Measurements from ENCODE around the gene KMT2B. TPM values are rescaled to one million over a fixed set of nuclear protein-coding genes. Genes with fewer than 3 reads are reported as not detected.

KMT2B gene
- total RNA-seq, 1 experiment from 2014 or later: 66.6 TPM

DNA sequence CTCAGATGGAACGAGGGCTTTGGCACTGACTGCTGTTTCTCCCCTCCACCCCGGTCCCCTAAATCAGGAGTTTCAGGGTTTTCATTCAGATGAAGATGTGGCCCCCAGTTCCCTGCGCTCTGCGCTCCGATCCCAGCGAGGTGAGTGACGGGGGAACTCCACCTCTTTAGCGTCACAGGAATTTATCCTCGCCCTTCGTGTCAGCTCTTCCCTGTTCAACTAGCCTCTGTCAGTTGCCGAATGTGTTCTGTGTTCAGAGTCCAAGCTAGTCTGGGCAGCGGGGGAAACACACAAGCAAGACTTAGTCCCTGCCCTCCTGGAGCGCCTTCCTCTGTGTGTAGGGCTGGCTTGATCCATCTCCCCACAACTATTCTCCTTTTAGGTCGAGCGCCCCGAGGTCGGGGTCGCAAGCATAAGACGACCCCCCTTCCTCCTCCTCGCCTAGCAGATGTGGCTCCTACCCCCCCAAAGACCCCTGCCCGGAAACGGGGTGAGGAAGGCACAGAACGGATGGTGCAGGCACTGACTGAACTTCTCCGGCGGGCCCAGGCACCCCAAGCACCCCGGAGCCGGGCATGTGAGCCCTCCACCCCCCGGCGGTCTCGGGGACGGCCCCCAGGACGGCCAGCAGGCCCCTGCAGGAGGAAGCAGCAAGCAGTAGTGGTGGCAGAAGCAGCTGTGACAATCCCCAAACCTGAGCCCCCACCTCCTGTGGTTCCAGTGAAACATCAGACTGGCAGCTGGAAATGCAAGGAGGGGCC lies 1.8 kb downstream of the KMT2B start:
- ATAC-seq (no peak), DNase-seq (ENCODE audit: low spot score) (no peak)
- Mint-ChIP-seq H3K27ac (peak overlapping the region; percentile 85), H3K9me3 (no peaks in the 10 kb centered on the region), H3K4me3 (peak overlapping the region; percentile 79), H3K36me3 (peaks cover 23% of the 10 kb centered on the region), H3K27me3 (ENCODE audit: low read depth) (no peaks in the 10 kb centered on the region), H3K4me1 (peaks cover 21% of the 10 kb centered on the region)
- ChIA-PET POLR2A (no interaction called here), CTCF (interaction anchor here (1.0 to 1.7 kb wide), 4 partner anchors 17 to 101 kb away, joined by 3 to 7 read pairs (median 4); no protein-coding TSS in a partner anchor)
- TF ChIP-seq PRRX2 (CRISPR knock-in tag; IDR thresholded peaks at IDR 0.05): no peak
- TF ChIP-seq RORB (CRISPR knock-in tag; IDR thresholded peaks at IDR 0.05): no peak

DNA sequence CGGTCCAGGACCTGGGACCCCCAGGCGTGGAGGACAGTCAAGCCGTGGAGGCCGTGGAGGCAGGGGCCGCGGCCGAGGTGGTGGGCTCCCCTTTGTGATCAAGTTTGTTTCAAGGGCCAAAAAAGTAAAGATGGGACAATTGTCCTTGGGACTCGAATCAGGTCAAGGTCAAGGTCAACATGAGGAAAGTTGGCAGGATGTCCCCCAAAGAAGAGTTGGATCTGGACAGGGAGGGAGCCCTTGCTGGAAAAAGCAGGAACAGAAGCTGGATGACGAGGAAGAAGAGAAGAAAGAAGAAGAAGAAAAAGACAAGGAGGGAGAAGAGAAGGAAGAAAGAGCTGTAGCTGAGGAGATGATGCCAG lies 2.3 kb downstream of the KMT2B start:
- peaks cover 28% of the 10 kb centered on the region for H3K36me3 Mint-ChIP-seq
- CTCF ChIA-PET: interaction anchor here (0.6 to 1.0 kb wide), 2 partner anchors 27 to 100 kb away, joined by 3 read pairs; no protein-coding TSS in a partner anchor
- H3K9me3 Mint-ChIP-seq: no peaks in the 10 kb centered on the region
- DNase-seq (ENCODE audit: low spot score) (no peak), ATAC-seq (no peak)
- TF ChIP-seq, protein P1, sequence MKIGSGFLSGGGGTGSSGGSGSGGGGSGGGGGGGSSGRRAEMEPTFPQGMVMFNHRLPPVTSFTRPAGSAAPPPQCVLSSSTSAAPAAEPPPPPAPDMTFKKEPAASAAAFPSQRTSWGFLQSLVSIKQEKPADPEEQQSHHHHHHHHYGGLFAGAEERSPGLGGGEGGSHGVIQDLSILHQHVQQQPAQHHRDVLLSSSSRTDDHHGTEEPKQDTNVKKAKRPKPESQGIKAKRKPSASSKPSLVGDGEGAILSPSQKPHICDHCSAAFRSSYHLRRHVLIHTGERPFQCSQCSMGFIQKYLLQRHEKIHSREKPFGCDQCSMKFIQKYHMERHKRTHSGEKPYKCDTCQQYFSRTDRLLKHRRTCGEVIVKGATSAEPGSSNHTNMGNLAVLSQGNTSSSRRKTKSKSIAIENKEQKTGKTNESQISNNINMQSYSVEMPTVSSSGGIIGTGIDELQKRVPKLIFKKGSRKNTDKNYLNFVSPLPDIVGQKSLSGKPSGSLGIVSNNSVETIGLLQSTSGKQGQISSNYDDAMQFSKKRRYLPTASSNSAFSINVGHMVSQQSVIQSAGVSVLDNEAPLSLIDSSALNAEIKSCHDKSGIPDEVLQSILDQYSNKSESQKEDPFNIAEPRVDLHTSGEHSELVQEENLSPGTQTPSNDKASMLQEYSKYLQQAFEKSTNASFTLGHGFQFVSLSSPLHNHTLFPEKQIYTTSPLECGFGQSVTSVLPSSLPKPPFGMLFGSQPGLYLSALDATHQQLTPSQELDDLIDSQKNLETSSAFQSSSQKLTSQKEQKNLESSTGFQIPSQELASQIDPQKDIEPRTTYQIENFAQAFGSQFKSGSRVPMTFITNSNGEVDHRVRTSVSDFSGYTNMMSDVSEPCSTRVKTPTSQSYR (CRISPR knock-in tag; IDR thresholded peaks at IDR 0.05): no peak
- TF ChIP-seq TEAD1 (CRISPR knock-in tag; IDR thresholded peaks at IDR 0.05): no peak
- no peak overlapping the region for H3K4me3 Mint-ChIP-seq
- POLR2A ChIA-PET: interaction anchor here (0.7 kb wide), 1 partner anchor 162 kb away, joined by 3 read pairs; no protein-coding TSS in a partner anchor
- no peak overlapping the region for H3K27ac Mint-ChIP-seq
- H3K4me1 Mint-ChIP-seq: peaks cover 16% of the 10 kb centered on the region
- H3K27me3 Mint-ChIP-seq (ENCODE audit: low read depth): no peaks in the 10 kb centered on the region

DNA sequence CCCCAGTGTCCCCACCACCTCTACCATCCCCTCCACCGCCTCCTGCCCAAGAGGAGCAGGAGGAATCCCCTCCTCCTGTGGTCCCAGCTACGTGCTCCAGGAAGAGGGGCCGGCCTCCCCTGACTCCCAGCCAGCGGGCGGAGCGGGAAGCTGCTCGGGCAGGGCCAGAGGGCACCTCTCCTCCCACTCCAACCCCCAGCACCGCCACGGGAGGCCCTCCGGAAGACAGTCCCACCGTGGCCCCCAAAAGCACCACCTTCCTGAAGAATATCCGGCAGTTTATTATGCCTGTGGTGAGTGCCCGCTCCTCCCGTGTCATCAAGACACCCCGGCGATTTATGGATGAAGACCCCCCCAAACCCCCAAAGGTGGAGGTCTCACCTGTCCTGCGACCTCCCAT lies 2.8 kb downstream of the KMT2B start:
- ChIA-PET POLR2A (interaction anchor here (0.7 kb wide), 1 partner anchor 163 kb away, joined by 3 read pairs; no protein-coding TSS in a partner anchor), CTCF (interaction anchor here (0.6 to 1.0 kb wide), 2 partner anchors 28 to 99 kb away, joined by 3 read pairs; no protein-coding TSS in a partner anchor)
- peaks cover 33% of the 10 kb centered on the region for H3K36me3 Mint-ChIP-seq

More for the DNA sequence above, 2.8 kb downstream of the KMT2B start:
- H3K4me1 Mint-ChIP-seq: peaks cover 13% of the 10 kb centered on the region
- no peak for DNase-seq (ENCODE audit: low spot score)
- no peak overlapping the region for H3K4me3 Mint-ChIP-seq
- no peaks in the 10 kb centered on the region for H3K27me3 Mint-ChIP-seq (ENCODE audit: low read depth)
- no peaks in the 10 kb centered on the region for H3K9me3 Mint-ChIP-seq
- H3K27ac Mint-ChIP-seq: no peak overlapping the region
- TF ChIP-seq, protein P2, sequence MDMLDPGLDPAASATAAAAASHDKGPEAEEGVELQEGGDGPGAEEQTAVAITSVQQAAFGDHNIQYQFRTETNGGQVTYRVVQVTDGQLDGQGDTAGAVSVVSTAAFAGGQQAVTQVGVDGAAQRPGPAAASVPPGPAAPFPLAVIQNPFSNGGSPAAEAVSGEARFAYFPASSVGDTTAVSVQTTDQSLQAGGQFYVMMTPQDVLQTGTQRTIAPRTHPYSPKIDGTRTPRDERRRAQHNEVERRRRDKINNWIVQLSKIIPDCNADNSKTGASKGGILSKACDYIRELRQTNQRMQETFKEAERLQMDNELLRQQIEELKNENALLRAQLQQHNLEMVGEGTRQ (CRISPR knock-in tag; IDR thresholded peaks at IDR 0.05): no peak
- TF ChIP-seq ATF1 (CRISPR knock-in tag; IDR thresholded peaks at IDR 0.05): no peak
- no peak for TF ChIP-seq ELF4 (CRISPR knock-in tag; IDR thresholded peaks at IDR 0.05; ENCODE audit: low read depth)
- TF ChIP-seq, protein P3, sequence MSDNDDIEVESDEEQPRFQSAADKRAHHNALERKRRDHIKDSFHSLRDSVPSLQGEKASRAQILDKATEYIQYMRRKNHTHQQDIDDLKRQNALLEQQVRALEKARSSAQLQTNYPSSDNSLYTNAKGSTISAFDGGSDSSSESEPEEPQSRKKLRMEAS (CRISPR knock-in tag; IDR thresholded peaks at IDR 0.05): no peak
- TF ChIP-seq TCF7 (CRISPR knock-in tag; IDR thresholded peaks at IDR 0.05; ENCODE audit: low read depth): no peak
- TF ChIP-seq NR1H2 (CRISPR knock-in tag; IDR thresholded peaks at IDR 0.05): no peak
- no peak for TF ChIP-seq EMX1 (CRISPR knock-in tag; IDR thresholded peaks at IDR 0.05)
- TF ChIP-seq, protein P4, sequence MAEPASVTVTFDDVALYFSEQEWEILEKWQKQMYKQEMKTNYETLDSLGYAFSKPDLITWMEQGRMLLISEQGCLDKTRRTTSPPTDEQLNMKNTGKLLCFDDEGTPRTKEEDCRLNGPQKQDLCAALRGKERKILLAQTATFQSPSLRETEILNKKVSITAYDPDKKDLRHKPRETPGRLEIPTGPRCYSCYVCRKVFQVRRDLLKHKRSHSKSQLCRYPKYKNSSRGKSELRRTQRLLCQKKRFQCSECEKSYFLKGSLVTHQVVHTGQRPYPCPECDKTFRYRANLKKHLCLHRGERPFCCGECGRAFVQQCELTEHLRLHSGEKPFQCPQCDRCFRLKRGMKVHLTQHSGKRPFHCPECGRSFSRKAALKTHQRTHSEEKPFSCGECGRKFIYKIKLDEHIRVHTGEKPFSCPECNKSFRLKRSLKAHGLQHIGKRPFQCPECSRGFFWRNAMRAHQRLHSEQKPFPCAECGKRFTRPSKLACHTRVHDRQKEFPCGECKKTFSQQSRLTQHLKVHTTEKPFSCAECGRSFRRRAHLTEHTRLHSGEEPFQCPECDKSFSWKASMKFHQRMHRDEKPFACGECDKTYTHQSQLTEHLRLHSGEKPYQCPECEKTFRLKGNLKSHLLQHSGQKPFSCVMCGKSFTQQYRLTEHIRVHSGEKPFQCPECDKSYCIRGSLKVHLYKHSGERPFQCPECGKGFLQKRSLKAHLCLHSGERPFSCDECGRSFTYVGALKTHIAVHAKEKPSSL (CRISPR knock-in tag; conservative IDR thresholded peaks at IDR 0.05): no peak
- no peak for TF ChIP-seq OVOL2 (CRISPR knock-in tag; IDR thresholded peaks at IDR 0.05; ENCODE audit: borderline replicate concordance)
- no peak for TF ChIP-seq RORB (CRISPR knock-in tag; IDR thresholded peaks at IDR 0.05)
- TF ChIP-seq ZNF121 (CRISPR knock-in tag; IDR thresholded peaks at IDR 0.05): no peak
- no peak for TF ChIP-seq ZNF671 (CRISPR knock-in tag; IDR thresholded peaks at IDR 0.05)
- TF ChIP-seq JAZF1 (CRISPR knock-in tag; IDR thresholded peaks at IDR 0.05): no peak
- TF ChIP-seq, protein P5, sequence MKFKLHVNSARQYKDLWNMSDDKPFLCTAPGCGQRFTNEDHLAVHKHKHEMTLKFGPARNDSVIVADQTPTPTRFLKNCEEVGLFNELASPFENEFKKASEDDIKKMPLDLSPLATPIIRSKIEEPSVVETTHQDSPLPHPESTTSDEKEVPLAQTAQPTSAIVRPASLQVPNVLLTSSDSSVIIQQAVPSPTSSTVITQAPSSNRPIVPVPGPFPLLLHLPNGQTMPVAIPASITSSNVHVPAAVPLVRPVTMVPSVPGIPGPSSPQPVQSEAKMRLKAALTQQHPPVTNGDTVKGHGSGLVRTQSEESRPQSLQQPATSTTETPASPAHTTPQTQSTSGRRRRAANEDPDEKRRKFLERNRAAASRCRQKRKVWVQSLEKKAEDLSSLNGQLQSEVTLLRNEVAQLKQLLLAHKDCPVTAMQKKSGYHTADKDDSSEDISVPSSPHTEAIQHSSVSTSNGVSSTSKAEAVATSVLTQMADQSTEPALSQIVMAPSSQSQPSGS (CRISPR knock-in tag; IDR thresholded peaks at IDR 0.05; ENCODE audit: borderline replicate concordance, low read depth): no peak
- no peak for TF ChIP-seq NFATC4 (CRISPR knock-in tag; IDR thresholded peaks at IDR 0.05)
- TF ChIP-seq CBFB (CRISPR knock-in tag; IDR thresholded peaks at IDR 0.05; ENCODE audit: low read depth): no peak
- no peak for TF ChIP-seq ETV6 (CRISPR knock-in tag; IDR thresholded peaks at IDR 0.05)
- TF ChIP-seq, protein P6, sequence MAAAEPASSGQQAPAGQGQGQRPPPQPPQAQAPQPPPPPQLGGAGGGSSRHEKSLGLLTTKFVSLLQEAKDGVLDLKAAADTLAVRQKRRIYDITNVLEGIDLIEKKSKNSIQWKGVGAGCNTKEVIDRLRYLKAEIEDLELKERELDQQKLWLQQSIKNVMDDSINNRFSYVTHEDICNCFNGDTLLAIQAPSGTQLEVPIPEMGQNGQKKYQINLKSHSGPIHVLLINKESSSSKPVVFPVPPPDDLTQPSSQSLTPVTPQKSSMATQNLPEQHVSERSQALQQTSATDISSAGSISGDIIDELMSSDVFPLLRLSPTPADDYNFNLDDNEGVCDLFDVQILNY (CRISPR knock-in tag; IDR thresholded peaks at IDR 0.05): no peak
- TF ChIP-seq, protein P7, sequence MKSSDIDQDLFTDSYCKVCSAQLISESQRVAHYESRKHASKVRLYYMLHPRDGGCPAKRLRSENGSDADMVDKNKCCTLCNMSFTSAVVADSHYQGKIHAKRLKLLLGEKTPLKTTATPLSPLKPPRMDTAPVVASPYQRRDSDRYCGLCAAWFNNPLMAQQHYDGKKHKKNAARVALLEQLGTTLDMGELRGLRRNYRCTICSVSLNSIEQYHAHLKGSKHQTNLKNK (CRISPR knock-in tag; IDR thresholded peaks at IDR 0.05): no peak
- no peak for ATAC-seq
